ENCODE data around the gene DNAJC7. TPM values are rescaled to one million over a fixed set of nuclear protein-coding genes. Genes with fewer than 3 reads are reported as not detected.
"Not testable (repeated sequence)": the region's sequence is repeated elsewhere in the genome, so short reads cannot be mapped to it uniquely, and the experiment has no call there.

The DNAJC7 gene
- total RNA-seq, 4 donors from 2014 or later, result 48.8 to 85.5 (median 63.7) TPM

DNA sequence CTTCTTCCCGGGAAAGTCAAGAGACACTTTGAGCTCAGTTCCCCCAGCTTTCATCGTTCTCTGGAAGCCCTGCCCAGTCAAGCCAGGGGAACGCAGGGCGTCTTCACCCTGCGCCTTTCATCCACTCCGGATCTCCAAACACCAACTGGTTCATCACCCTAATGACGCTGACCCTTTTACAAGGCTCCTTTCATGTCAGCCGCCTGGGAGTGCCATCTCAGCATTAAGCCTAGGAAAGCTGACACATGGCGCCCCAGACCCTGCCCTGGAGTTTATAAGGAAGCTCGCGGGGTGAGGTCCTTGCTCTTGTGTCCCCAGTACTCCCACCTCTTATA is 594 bp upstream of the DNAJC7 start:
- intact Hi-C loops (cut with DNase I; ENCODE audit: low total_unique reads), result no loop called here
- H3K4me3 ChIP-seq (ENCODE audit: low read depth, poor library complexity, severe bottlenecking), result peak overlapping the region; percentile 91
- WGBS, 2 donors, result 0 to 6% methylated on average over 11 of the region's 11 CpGs
- peak in 1 of 2 donors; percentile 23 for DNase-seq (ENCODE audit: low spot score in 2 of 2)
- TF ChIP-seq POLR2A (IDR thresholded peaks at IDR 0.05) (no peak), CTCF (IDR thresholded peaks at IDR 0.05) (no peak)

- DNase-seq (ENCODE audit: low spot score in 2 of 2), result no peak
- intact Hi-C loops (cut with DNase I; ENCODE audit: low total_unique reads), result no loop called here
- peak overlapping the region; percentile 91 for H3K4me3 ChIP-seq (ENCODE audit: low read depth, poor library complexity, severe bottlenecking)
- TF ChIP-seq POLR2A (IDR thresholded peaks at IDR 0.05) (no peak), CTCF (IDR thresholded peaks at IDR 0.05) (no peak)
- WGBS, 2 donors, result 2 to 3% methylated on average over 12 of the region's 12 CpGs
Measured at GRCh38 chr17:42016411-42016831, 818 bp downstream of the DNAJC7 start.

- H3K4me3 ChIP-seq (ENCODE audit: low read depth, poor library complexity, severe bottlenecking); intact Hi-C loops (cut with DNase I; ENCODE audit: low total_unique reads); DNase-seq (ENCODE audit: low spot score in 2 of 2): not testable (repeated sequence)
- WGBS, 2 donors, result 94 to 95% methylated on average over 12 of the region's 12 CpGs
Measured at GRCh38 chr17:42013740-42014139, 3.5 kb downstream of the DNAJC7 start.

DNA sequence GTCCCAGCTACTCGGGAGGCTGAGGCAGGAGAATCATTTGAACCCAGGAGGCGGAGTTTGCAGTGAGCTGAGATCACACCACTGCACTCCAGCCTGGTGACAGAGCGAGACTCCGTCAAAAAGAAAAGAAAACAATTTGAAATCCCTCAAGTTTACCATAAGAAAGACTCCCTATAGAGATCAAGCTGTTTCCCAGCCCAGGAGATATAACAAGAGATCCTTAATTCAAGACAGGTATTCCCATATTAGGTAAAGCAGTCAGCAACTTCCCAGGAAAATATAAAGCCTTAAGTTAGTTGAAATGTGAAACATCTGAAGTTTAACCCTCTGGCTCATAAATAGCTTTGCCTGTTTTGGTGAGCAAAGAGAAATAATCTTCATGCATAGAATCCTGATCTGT is 4.9 kb downstream of the DNAJC7 start:
- intact Hi-C loops (cut with DNase I; ENCODE audit: low total_unique reads); DNase-seq (ENCODE audit: low spot score in 2 of 2); H3K4me3 ChIP-seq (ENCODE audit: low read depth, poor library complexity, severe bottlenecking): not testable (repeated sequence)
- 81 to 84% methylated on average over 4 of the region's 4 CpGs for WGBS, 2 donors

- intact Hi-C loops (cut with DNase I; ENCODE audit: low total_unique reads), result no loop called here
- TF ChIP-seq POLR2A (IDR thresholded peaks at IDR 0.05) (no peak), CTCF (IDR thresholded peaks at IDR 0.05) (no peak)
- DNase-seq (ENCODE audit: low spot score in 2 of 2), result peak in 1 of 2 donors; percentile 50
- no peak overlapping the region for H3K4me3 ChIP-seq (ENCODE audit: low read depth, poor library complexity, severe bottlenecking)
- 90% methylated on average over 3 of the region's 3 CpGs for WGBS, 2 donors
Measured at GRCh38 chr17:42010898-42011516, 6.2 kb downstream of the DNAJC7 start.

DNA sequence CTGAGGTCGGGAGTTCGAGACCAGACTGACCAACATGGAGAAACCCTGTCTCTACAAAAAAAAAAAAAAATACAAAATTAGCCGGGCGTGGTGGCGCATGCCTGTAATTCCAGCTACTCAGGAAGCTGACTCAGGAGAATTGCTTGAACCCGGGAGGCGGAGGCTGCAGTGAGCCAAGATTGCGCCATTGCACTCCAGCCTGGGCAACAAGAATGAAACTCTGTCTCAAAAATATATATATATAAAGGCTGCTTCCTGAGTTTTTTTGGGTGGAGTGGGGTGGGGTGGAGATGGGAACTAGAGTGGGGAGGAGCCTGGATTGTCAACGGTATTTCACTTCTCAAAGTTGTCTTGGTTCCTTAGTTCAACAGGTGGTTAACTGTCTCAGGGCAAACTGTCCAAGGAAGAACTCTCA is 7.0 kb downstream of the DNAJC7 start:
- peak; percentile 22 to 87 for DNase-seq (ENCODE audit: low spot score in 2 of 2)
- intact Hi-C loops (cut with DNase I; ENCODE audit: low total_unique reads); H3K4me3 ChIP-seq (ENCODE audit: low read depth, poor library complexity, severe bottlenecking): not testable (repeated sequence)
- 45 to 48% methylated on average over 9 of the region's 9 CpGs for WGBS, 2 donors

DNA sequence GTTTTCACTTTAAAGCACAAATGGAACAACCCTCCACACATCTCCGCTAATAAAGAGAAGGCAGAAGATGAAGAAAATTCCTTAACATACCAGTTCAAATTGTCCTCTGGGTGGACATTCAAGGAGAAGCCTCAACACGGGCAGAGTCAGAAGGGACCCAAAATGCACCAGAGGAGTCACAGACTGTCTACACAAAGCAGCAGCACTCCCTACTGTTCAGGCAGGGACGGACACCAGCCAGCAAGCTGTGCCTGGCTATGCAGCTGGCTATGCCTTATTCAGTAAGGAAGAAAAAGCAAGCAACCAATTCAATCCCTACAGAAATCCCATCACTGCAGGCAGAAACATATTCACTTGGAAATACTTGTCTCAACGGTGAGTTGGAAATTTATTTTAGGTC is 8.1 kb downstream of the DNAJC7 start:
- TF ChIP-seq CTCF (IDR thresholded peaks at IDR 0.05), result no peak
- no peak for TF ChIP-seq POLR2A (IDR thresholded peaks at IDR 0.05)
- no peak overlapping the region for H3K4me3 ChIP-seq (ENCODE audit: low read depth, poor library complexity, severe bottlenecking)
- peak in 1 of 2 donors; percentile 62 for DNase-seq (ENCODE audit: low spot score in 2 of 2)
- intact Hi-C loops (cut with DNase I; ENCODE audit: low total_unique reads), result no loop called here
- 75 to 82% methylated on average over 4 of the region's 4 CpGs for WGBS, 2 donors

All from lower leg skin (tissue), 4 donors.